ENCODE results near the gene RALGPS1.

GRCh38 chr9:127116088-127116726 is 201.6 kb downstream of the RALGPS1 start:
- TF ChIP-seq SUZ12 (IDR thresholded peaks at IDR 0.05) (no peak), ELF4 (IDR thresholded peaks at IDR 0.05) (no peak), LEF1 (IDR thresholded peaks at IDR 0.05; ENCODE audit: borderline replicate concordance) (no peak), SP1 (IDR thresholded peaks at IDR 0.05) (no peak)

All from HEK293T (cell line).